Stimulated activated CD4-positive, alpha-beta T cell treated with anti-CD3 and anti-CD28 coated beads, Interleukin-12 subunit alpha, Interleukin-12 subunit beta, amount 100 ng/mL, for 4 hours (primary cell): ENCODE measurements around the gene SLC25A36.
A peak's percentile ranks its signal among the peaks of the same experiment; 100 is the strongest.

Experiments used
- DNase-seq: peaks from one replicate; pipeline ENCODE4 v3.0.0-alpha.2; 2020

The SLC25A36 gene, protein sequence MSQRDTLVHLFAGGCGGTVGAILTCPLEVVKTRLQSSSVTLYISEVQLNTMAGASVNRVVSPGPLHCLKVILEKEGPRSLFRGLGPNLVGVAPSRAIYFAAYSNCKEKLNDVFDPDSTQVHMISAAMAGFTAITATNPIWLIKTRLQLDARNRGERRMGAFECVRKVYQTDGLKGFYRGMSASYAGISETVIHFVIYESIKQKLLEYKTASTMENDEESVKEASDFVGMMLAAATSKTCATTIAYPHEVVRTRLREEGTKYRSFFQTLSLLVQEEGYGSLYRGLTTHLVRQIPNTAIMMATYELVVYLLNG

DNA sequence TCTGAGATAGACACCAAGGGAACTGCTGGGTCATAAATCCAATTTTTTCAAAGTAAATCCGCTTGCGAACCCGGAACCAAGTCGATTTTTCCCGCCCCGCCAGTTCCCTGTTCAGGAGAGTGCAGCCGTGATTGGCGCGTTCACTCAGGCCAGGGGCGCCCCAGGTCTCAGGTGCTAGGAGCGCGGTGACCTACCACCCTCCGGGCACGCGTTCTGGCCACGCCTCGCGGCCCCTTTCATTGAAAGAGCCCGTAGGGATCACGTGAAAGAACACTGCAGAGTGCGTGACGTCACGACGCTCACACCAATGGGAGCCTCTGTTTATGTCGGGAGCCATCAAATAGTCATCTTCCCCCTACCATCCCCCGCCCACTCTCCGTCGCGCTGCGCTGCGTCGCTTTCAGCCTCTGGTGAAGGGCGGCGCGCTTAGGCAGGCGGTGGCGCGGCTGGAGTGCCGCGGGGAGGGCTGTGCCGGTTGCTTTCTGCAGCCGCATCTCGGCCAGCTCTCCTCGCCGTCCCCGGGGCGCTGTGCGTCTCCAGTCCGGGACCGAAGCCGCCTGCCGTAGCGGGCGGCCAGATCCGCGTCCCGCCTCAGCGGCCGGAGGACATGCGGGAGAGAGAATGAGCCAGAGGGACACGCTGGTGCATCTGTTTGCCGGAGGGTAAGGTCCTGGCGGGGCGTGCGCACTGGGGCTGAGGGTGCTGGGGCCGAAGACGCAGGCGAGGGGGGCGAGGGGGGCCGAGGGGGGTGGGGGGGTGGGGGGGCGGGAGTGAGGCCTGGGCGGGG, at the start of gene SLC25A36:
Gene SLC25A36, plus strand, starts transcription at position 403 of the 787 bp plus-strand sequence. Its CDS starts 219 bp downstream, at position 622.
- peak; percentile 95 for DNase-seq

DNA sequence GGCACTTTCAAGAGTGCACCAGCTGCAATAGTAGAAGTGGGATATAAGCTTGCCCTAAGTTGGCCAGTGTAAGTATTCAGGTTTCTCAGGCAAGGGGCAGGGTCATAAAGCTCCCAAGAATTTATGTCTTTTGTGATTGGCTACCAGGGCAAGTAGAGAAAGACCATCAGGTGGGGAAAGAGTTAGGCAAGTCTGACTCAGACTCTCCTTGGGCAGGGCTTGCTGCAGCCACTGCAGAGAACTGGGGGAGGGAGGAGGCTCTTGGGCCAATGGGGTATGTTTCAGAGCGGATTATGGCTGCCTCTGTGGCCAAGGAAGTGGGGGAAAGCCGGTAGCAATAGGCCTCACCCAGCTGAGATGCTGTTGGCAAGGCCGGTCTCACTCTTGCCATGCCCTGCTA, 44.6 kb upstream of the SLC25A36 start:
- DNase-seq = no peak

DNA sequence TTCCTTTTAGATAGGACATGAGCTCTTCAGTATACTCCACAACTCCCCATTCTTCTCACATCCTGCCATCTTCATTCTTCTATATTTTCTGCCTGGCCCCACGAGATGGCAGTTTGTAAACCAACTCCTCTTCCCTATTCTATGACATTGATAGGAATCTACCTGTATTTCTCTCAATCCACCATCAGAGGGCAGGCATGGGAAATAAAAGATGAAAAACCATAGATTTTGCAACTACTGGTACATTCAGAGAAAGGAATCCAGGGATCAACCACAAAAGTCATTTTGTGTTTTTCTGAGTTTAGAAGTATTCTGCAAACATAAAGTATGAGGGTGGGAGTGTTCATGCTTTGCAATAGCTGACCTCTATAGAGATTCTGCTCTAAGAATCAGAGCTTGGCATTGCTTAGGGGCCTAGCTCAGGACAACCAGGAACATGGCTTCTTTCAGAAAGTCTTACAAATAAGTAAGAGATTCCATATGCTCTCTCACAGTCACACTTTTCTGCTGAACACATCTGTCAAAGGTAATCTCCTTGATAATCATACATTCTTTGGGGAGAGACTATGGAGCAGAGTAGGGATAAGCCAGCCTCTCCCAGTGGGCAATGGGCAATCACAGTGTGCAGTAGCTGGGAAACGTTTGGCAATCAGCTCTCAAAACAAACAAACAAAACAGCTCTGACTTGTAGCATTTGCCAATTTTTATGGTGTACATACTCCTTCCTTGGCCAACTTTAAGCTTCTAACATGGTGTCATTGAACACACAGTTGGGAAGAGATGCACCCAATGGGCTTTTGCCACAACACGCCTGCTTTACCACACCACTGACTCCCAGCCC, 43.1 kb upstream of the SLC25A36 start:
- DNase-seq = no peak

DNA sequence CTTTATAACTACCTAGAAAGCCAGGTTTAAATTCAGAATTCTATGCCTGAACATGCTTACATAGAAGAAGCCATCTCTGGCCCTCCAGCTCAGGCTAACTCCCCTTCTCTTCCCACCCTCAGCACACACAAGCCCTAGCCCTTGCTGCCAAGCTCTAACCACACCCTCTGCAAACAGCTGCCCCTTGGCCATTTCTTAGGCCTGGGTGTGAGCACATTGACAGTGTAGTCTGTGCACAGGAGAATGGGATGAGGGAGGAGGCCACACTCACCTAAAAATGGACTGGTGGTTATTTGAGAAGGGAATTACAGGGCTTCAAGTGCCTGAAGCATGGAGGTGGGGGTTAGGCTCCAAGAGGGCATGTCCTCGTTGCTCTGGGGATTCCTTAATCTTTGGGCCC, 42.3 kb upstream of the SLC25A36 start:
- DNase-seq = no peak

DNA sequence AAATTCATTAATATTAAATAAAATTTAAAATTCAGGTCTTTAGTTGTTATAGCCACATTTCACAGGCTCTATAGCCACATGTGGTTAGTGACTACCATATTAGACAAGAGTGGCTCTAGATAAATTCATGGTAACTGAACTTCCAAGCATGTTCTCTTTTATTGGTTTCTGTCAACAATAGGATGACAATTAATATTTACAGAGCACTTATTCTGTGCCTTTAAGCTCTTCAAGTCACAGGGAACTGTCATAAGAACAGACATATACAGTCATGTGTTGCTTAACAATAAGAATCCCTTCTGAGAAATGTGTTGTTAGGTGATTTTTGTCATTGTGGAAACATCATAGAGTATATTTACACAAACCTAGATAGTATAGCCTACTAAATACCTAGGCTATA, 38.8 kb upstream of the SLC25A36 start:
- no peak for DNase-seq

DNA sequence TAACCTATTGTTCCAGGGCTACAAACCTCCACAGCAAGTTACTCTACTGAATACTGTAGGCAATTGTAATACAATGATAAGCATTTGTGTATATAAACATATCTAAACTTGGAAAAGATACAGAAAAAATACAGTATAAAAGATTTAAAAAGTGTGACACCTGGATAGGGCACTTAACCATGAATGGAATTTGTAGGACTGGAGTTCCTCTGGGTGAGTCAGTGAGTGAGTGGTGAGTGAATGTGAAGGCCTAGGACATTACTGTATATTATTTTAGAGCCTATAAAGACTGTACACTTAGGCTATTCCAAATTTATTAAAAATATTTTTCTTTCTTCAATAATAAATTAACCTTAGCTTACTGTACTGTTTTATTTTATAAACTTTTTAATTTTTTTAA, 38.4 kb upstream of the SLC25A36 start:
- no peak for DNase-seq

DNA sequence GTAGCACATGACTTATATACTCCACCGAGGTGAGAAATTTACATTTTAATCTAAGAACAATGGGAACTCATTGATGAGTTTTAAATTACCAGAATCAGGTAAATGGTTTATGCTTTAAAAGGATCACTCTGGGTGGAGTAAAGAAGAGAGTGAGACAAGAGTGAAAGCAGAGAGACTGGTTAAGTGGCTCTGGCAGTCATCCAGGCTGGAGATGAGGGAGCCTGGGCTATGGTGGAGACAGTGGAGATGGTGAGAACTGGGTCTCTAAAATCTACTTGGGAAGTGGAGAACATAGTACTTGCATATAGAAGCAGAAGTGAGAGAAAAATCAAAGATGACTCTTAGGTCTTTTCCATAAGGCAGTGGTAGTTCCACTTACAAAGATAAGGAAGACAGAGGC, 37.1 kb upstream of the SLC25A36 start:
- no peak for DNase-seq

DNA sequence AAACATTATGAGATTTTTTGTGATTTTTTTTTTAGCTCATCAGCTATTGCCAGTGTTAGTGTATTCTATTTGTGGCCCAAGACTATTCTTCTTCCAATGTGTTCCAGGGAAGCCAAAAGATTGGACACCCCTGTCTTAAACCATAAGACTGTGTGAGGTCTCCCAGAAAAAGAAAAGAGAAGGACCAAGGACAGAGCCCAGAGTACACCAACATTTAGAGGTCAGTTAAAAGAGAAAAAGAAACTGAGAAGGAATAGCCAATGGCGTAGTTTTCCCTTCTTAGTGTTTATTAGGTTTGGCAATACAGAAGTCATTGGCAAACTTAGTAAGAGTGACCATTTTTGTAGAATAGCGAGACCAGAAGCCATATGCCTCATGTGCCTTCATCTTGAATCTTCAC, 36.1 kb upstream of the SLC25A36 start:
- DNase-seq = no peak

DNA sequence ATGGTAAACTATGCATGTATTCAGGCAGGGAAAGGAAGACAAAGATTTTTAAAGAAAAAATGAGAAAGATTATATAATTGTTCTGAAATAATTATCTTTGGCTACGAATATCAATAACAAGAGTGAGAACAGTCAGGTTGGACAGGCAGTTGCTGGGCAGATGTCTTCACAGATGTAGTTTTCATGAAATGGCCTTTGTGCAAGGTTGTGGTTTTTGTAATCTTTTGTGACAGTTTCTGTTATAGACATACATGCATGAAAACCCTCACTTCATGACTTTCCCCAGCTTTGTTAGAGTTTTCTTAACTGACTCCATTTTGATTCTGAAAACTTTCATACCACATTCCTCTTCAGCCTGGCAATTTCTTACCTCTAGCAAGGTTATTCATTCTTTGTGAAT, 34.9 kb upstream of the SLC25A36 start:
- DNase-seq = no peak

DNA sequence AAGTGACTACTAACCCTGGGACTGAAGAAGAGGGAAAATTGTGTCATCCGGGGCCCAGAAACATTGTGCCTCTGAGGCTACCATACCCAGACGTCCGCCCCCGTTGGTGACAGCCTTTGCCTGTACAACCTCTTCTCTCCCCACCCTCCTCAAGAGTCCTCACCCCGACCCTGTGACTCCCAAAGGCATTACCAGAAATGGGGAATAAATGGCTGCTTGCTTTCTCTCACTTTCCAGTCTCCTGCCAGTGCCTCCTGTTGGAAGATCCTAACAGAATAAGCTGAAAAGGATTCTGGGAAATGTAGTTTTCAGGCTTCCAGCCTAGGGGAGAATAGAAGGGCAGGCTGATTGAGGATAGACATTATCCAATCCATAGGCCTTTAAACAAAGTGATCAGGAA, 30.8 kb upstream of the SLC25A36 start:
- no peak for DNase-seq

DNA sequence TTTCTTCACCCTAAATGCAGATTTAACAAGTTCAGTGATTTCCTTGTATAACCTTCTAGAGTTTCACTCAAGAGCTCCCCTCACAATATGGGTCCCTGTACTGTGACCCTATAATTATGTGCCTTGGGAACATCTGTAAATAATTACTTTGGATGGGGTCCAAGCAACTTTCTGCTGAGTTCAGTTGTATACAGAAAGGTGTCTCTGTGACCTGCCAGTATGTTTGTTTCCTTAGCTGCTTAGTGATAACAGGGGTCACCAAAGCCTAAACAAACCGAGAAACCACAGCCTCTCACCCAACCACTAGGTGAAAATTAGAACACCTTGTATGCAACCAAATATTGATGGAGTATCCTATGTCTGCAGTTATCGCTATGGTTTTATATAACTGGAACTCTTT, 29.8 kb upstream of the SLC25A36 start:
- DNase-seq = no peak

DNA sequence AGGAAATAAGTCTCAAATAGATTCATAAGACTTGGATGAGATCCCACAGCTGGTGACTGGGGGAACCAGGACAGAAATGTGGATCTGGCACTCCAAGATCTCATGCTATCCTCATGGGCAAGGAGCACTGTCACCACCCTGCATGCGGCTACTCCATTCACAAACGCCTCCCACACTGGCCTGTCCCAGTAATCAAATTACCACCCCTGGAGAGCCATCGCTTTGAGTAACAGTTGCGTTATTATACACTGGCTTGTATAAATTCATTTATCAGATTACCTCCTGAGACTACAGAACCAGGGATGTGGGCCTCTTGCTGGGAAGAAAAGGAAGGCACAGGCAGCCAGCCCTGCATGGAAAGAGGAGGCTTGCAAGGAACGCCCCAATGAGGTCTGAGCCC, 27.9 kb upstream of the SLC25A36 start:
- DNase-seq = no peak

DNA sequence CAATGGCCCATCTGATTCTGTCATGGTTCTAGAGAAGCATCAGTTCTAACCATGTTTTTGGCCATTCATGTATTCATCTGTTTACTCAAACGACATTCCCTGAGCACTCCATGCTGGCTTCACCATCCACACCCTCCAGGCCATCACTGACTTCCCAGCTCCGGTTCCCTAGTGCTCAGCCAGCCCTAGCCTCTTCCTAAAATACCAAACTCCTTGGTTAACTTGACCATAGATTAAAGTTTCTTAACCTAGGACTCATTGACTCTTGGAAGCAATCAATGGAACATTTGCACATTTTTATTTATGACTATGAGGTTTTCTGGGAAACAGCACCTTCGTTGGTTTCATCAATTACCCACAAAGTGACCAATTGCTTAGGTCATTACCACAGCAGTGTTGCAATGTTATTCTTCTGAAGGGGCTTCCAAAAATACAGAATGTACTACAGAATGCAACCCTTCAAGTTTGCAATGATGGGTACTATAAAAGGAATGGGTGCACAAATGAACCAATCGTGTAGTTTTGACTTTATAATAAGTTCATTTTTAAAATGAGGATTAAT, 27.2 kb upstream of the SLC25A36 start:
- DNase-seq = no peak

DNA sequence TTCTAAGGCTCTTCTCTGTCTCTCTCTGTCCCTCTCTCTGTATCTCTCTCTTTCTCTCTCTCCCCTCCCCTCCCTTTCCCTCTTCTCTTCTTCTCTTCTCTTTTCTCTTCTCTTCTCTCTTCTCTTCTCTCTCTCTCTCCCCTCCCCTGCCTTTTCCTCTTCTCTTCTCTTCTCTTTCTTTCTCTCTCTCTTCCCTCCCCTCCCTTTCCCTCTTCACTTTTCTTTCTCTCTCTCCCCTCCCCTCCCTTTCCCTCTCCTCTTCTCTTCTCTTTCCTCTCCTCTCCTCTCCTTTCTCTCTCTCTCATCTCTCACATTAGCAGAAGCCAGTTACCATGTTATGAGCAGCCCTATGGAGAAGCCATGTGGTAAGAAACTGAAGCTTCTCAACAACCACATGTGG, 25.0 kb upstream of the SLC25A36 start:
- DNase-seq = no peak

DNA sequence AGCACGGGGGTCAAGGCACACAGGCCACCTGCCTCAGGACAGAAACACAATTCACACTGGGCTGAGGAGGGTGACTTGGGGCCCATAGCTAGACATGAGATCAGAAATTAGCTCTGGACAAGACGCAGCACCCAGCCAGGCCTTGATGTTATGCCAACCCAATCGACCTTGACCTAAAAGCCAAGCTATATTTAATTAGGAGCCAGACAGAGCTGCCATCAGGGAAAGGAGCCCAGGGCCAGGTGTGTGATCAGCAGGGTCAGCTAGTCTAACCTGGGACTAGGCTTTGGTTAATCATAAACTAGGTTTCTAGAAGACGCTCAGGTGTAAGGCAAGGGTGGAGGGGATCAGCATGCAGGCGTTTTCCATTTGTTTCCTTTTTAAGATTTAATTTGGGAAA, 23.9 kb upstream of the SLC25A36 start:
- no peak for DNase-seq

DNA sequence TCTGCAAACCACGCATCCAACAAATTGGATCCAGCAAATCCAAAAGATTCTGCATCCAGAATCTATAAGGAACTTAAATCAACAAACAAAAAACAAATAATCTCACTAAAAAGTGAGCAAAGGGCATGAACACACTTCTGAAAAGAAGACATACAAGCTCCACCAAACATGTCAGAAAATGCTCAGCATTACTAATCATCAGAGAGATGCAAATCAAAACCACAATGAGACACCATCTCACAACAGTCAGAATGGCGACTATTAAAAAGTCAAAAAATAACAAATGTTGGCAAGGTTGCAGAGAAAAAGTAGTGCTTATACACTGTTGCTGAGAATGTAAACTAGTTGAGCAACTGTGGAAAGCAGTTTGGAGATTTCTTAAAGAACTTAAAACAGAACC, 21.6 kb upstream of the SLC25A36 start:
- DNase-seq = no peak

DNA sequence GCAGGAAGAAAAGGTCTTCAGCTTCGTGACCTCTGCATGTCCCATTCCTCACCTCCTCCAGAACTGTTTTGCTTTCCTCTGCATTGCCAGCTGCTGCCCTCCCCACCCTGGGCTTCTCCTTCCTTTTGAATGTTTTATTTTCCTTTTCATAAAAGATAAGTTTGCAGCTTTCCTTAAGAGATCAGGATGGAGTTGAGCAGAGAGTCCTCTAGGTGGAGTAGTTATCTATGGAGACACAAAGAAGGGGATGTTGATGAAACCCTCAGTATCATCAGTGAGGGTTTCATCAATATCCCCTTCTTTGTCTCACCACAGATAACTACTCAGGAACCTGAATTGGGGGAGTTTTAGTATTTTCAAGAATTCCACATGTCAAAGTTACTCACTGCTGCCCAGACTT, 19.0 kb upstream of the SLC25A36 start:
- DNase-seq = no peak

DNA sequence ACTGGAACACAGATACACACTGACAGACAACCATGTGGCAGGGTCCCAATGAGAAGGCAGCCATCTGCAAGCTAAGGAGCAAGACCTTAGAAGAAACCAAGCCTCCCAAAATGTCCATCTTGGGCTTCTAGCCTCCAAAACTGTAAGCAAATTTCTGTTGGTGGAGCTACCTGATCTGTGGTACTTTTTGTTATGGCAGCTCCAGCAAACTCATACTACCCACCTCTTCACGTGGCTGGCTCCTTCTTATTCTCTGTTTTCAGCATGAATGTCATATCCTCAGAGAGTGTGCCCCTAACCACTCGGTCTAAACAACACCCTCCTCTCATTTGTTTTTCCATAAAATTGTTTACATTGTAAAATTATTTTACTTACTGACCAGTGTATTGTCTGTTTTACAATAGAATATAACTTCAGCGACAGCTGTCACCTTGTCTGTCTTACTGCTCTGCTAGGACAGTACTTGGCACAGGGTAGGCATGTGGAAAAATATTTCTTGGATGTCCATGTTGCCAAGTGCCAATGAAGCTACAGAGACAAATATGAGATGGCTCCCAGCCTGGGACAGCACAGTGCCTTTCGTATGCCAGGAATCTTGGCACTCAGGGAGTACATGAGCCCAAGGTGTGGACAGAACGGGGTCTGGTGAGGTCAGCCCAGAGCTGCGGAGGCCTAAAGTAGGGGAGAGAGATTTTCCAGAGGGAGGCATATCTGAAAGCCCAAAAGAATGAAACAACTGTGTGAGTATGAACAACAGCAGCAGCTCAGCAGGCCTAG, 17.4 kb upstream of the SLC25A36 start:
- DNase-seq = no peak

DNA sequence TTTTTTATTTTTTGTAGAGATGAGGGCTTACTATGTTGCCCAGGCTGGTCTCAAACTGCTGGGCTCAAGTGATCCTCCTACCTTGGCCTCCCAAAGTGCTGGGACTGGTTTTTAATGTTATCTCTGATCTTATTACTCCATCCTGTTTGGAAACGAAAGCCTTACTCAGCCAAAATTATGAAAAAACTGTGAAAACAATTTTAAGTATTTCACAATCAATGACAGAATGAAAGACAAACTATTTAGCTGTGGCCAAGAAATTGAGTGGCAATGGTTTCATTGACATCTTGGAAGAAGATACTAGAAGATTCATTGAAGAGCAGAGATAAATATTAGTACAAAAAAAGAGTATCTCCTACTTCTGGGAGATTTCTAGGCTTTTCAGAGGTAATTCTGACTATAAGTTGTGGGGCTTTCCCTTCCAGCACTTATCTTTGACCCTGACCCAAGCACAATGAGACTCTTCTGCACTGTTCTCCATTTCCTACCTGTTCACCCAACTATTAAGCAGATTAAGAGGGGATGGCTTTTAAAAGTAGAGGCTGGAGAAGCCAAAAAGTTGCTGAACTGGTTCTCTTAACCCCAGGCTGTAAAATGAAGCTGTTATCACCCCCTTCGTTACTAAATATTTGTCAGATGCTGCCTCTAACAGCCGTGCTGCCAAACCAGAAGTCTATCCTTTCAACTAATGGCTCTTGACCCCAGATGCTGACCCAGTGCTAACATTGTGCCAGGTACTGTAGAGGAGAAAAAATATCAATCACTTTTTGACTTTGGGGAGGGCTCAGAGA, 14.2 kb upstream of the SLC25A36 start:
- DNase-seq = no peak

DNA sequence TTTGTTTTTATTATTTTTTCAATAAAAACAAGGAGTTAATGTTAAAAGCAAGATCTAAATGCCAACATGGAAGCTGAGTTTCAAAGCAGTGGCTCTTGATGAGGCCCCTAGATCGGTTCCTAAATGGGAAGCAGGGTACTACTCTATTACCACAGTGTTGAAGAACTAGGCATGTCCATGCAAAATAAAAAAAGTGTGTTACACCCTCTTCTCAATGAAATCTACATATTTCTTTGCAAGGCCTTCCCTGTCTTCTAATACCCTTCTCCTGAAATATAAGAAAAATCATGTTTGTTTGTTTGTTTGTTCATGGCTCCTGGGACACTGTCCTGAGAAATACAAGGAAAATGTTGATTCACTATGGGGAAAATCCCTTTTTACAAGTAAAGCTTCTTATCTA, 12.2 kb upstream of the SLC25A36 start:
- no peak for DNase-seq

DNA sequence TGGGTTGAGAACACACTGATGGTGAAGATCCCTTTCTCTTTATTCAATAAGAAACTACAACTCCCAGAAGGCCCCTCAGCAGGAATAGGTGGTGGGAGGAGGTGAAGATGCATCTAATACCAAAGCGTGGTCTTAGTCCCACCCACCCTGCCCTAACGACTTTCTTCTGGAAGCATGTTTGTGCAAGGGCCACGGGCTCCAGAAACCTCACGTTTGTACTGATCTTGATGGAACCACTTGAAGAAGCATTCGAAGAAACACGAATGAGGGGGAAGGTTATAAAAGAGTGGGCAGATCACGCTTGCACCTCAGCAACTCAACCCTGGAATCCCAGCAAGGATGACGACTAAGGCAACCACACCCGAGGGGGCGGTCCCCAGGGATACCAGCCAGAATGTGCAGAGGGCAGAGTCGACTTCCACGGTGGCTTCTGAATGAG, 10.6 kb upstream of the SLC25A36 start:
- no peak for DNase-seq

DNA sequence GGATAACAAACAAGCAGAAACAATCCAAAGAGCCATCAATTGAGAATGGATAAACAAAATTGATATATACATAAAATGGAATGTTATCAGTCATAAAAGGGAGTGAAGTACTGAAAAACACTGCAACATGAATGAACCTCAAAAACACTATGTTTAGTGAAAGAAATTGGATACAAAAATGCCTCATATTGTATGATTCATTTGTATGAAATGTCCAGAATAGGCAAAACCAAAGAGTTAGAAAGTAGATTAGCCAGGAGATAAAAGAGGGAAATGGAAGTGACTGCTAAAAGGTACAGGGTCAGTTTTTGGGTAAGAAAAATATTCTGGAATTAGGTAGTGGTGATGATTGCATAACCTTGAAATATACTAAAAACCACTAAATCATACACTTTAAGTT, 9.8 kb upstream of the SLC25A36 start:
- no peak for DNase-seq
